Measurements from ENCODE around the gene HIVEP3. TPM values are rescaled to one million over a fixed set of nuclear protein-coding genes. Genes with fewer than 3 reads are reported as not detected.
A peak's percentile ranks its signal among the peaks of the same experiment; 100 is the strongest.
"Not testable (repeated sequence)": the region's sequence is repeated elsewhere in the genome, so short reads cannot be mapped to it uniquely, and the experiment has no call there.

Gene HIVEP3
- total RNA-seq, 1 experiment from 2014 or later: 11.0 TPM

DNA sequence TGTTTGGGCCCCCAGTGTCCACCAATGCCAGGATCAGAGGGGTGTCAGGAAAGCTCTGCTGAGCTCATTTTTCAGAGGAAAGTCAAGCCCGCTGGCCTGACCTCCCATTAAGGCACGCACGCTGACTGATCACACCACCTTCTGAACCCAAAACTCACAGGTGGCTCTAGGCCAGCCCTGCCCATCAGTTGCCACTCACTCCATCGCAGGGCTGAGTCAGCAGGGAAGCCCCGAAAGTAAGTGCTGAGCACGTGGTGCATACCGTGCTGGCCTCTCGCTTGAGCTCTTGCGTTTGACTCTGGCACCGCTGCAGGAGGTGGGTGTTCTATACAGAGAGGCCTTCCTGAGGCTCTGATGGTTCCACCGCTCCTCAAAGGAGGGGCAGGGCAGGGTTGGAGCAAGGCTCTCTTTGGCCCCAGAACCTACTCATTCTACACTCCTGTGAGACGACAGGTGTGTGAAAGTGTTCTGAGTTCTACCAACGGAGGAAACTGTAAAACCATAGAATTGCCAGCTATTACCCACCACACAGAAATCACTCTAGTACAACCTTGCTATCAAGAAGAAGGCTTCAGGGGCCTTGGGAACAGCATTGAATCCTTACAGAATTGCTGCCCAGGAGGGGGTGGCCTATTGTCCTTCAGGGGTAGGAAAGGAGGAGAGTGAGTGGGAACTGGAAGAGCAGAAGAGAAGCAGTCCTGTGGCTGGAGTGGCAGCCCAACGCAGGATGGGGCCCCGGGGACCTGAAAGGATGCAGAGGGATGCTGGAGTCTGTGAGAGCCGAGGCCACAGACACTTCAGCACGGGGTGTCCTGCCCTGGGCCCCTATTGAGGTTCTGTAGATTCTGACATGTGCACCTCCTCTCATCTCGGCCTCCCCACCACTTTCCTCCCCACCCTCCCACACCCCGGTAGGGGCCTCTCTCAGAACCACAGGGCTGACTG, 219.5 kb downstream of the HIVEP3 start:
- BruUV-seq (replicated peaks): no TSS peak
- ChIA-PET CTCF (no interaction called here), POLR2A (ENCODE audit: unreplicated experiment) (no interaction called here)
- no peak for TF ChIP-seq EZH2 (IDR thresholded peaks at IDR 0.05; ENCODE audit: low read depth)
- TF ChIP-seq, protein P1, sequence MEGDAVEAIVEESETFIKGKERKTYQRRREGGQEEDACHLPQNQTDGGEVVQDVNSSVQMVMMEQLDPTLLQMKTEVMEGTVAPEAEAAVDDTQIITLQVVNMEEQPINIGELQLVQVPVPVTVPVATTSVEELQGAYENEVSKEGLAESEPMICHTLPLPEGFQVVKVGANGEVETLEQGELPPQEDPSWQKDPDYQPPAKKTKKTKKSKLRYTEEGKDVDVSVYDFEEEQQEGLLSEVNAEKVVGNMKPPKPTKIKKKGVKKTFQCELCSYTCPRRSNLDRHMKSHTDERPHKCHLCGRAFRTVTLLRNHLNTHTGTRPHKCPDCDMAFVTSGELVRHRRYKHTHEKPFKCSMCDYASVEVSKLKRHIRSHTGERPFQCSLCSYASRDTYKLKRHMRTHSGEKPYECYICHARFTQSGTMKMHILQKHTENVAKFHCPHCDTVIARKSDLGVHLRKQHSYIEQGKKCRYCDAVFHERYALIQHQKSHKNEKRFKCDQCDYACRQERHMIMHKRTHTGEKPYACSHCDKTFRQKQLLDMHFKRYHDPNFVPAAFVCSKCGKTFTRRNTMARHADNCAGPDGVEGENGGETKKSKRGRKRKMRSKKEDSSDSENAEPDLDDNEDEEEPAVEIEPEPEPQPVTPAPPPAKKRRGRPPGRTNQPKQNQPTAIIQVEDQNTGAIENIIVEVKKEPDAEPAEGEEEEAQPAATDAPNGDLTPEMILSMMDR (conservative IDR thresholded peaks at IDR 0.05): no peak
- no peaks in the 10 kb centered on the region for H3K9me2 ChIP-seq (ENCODE audit: insufficient read depth)
- no peaks in the 10 kb centered on the region for H3K36me3 ChIP-seq (ENCODE audit: low read depth)
- no peak overlapping the region for H3K4me2 ChIP-seq
- no peak for DNase-seq
- H2AFZ ChIP-seq: no peak overlapping the region
- no peaks in the 10 kb centered on the region for H3K4me1 ChIP-seq (replicated peaks; ENCODE audit: insufficient read depth)
- no peak overlapping the region for H3K4me3 ChIP-seq
- H3K27ac ChIP-seq: no peak overlapping the region
- H3F3A ChIP-seq (ENCODE audit: insufficient read depth, low read depth): no peaks in the 10 kb centered on the region
- no peaks in the 10 kb centered on the region for H3K79me2 ChIP-seq (ENCODE audit: low read depth)
- H3K27me3 ChIP-seq (ENCODE audit: insufficient read depth, low read depth): no peaks in the 10 kb centered on the region
- no peaks in the 10 kb centered on the region for H3K9me3 ChIP-seq (ENCODE audit: insufficient read depth, low read depth)
- intact Hi-C loops (cut with micrococcal nuclease; ENCODE audit: unreplicated experiment): no loop called here
- no peaks in the 10 kb centered on the region for H4K20me1 ChIP-seq (ENCODE audit: insufficient read depth)

DNA sequence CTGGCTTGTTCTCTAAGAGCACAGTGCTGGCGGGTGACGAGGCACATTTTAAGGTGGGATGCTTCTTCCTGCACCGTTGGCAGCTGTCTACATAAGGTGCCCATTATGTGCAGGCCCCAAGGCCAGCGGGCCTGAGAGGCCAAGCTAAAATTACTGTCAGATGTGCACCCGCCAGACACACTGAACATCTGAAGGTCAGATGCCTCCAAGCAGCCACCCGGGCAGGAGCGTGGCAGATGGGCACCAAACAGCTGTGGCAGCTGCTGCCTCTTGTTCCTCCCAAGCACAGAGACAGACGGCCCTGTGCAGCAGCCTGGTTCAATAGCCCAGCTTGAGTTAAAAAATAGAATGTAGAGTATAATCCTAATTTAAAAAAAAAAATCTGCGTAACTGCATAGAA, 222.3 kb downstream of the HIVEP3 start:
- no peaks in the 10 kb centered on the region for H3K27me3 ChIP-seq (ENCODE audit: insufficient read depth, low read depth)
- no TSS peak for BruUV-seq (replicated peaks)
- H3F3A ChIP-seq (ENCODE audit: insufficient read depth, low read depth): peaks cover 3% of the 10 kb centered on the region; the same call in 1 of the 2 replicates
- H4K20me1 ChIP-seq (ENCODE audit: insufficient read depth): no peaks in the 10 kb centered on the region
- H3K9me2 ChIP-seq (ENCODE audit: insufficient read depth): no peaks in the 10 kb centered on the region
- H3K27ac ChIP-seq: no peak overlapping the region
- no peak for TF ChIP-seq EZH2 (IDR thresholded peaks at IDR 0.05; ENCODE audit: low read depth)
- TF ChIP-seq, protein P1 (conservative IDR thresholded peaks at IDR 0.05): no peak
- ChIA-PET POLR2A (ENCODE audit: unreplicated experiment) (no interaction called here), CTCF (no interaction called here)
- H3K79me2 ChIP-seq (ENCODE audit: low read depth): no peaks in the 10 kb centered on the region
- H3K4me1 ChIP-seq (replicated peaks; ENCODE audit: insufficient read depth): no peaks in the 10 kb centered on the region
- DNase-seq: no peak
- no peaks in the 10 kb centered on the region for H3K36me3 ChIP-seq (ENCODE audit: low read depth)
- intact Hi-C loops (cut with micrococcal nuclease; ENCODE audit: unreplicated experiment): no loop called here
- no peaks in the 10 kb centered on the region for H3K9me3 ChIP-seq (ENCODE audit: insufficient read depth, low read depth)
- no peak overlapping the region for H3K4me3 ChIP-seq
- no peak overlapping the region for H3K4me2 ChIP-seq
- H2AFZ ChIP-seq: no peak overlapping the region

DNA sequence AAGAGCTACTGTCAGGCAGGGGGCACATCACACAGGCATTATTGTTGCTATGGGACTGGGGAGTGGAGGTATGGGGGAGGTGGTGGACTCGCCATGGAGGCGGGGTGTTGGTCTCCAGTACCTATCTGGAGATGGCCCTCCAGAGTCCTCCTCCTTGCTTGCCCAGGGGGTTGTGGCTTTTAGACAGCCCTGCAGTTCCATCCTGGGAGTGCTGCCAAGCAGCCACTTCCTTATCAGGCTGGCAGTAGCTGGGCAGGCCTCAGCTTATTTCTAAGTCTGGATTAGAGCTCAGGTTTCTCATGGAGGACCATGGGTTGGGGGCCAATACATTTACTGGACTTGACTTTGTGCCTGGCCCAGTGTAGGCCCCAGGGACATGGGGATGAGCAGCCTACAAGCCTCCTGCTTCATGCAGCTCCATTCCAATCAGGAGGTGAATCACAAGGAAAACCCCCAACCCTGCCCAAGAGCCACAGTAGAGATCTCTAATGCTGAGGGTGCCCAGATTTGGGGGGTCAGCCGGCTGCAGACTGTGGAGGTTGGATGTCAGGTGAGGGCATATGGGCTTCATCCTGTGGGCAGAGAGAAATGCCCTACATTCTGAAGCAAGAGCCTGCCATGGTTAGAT, 223.5 kb downstream of the HIVEP3 start:
- no peak overlapping the region for H2AFZ ChIP-seq
- no peak overlapping the region for H3K4me3 ChIP-seq
- H3F3A ChIP-seq (ENCODE audit: insufficient read depth, low read depth): peaks cover 3% of the 10 kb centered on the region; the same call in 1 of the 2 replicates
- no peaks in the 10 kb centered on the region for H3K27me3 ChIP-seq (ENCODE audit: insufficient read depth, low read depth)
- no peaks in the 10 kb centered on the region for H4K20me1 ChIP-seq (ENCODE audit: insufficient read depth)
- no peaks in the 10 kb centered on the region for H3K36me3 ChIP-seq (ENCODE audit: low read depth)
- no TSS peak for BruUV-seq (replicated peaks)
- intact Hi-C loops (cut with micrococcal nuclease; ENCODE audit: unreplicated experiment): no loop called here
- peak in 1 of 2 experiments; percentile 50 for DNase-seq
- no peak overlapping the region for H3K4me2 ChIP-seq
- CTCF ChIA-PET: no interaction called here
- no peaks in the 10 kb centered on the region for H3K9me3 ChIP-seq (ENCODE audit: insufficient read depth, low read depth)
- no peaks in the 10 kb centered on the region for H3K79me2 ChIP-seq (ENCODE audit: low read depth)
- H3K4me1 ChIP-seq (replicated peaks; ENCODE audit: insufficient read depth): no peaks in the 10 kb centered on the region
- H3K27ac ChIP-seq: no peak overlapping the region
- POLR2A ChIA-PET (ENCODE audit: unreplicated experiment): interaction anchor here (0.6 kb wide), 1 partner anchor 272 kb away, joined by 4 read pairs; no protein-coding TSS in a partner anchor
- no peaks in the 10 kb centered on the region for H3K9me2 ChIP-seq (ENCODE audit: insufficient read depth)
- TF ChIP-seq, protein P1 (conservative IDR thresholded peaks at IDR 0.05): no peak
- TF ChIP-seq EZH2 (IDR thresholded peaks at IDR 0.05; ENCODE audit: low read depth): no peak

DNA sequence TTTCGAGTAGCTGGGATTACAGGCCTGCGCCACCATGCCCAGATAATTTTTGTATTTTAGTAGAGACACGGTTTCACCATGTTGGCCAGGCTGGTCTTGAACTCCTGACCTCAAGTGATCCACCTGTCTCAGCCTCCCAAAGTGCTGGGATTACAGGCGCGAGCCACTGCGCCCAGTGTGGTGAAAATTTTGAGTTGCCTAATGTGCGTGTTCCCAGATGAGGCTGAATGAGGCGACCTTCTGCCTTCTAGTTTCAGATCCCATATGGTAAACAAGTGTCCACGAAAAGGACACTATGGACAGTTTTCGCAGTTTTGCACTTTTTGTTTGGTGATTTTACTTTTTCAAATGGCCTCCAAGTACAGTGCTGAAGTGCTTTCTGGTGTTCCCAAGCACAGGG, 226.8 kb downstream of the HIVEP3 start:
- H4K20me1 ChIP-seq (ENCODE audit: insufficient read depth); DNase-seq; intact Hi-C loops (cut with micrococcal nuclease; ENCODE audit: unreplicated experiment); H2AFZ ChIP-seq; H3K9me2 ChIP-seq (ENCODE audit: insufficient read depth); H3K9me3 ChIP-seq (ENCODE audit: insufficient read depth, low read depth); H3K36me3 ChIP-seq (ENCODE audit: low read depth); H3F3A ChIP-seq (ENCODE audit: insufficient read depth, low read depth); BruUV-seq (replicated peaks); H3K27me3 ChIP-seq (ENCODE audit: insufficient read depth, low read depth); H3K4me2 ChIP-seq; H3K4me3 ChIP-seq; POLR2A ChIA-PET (ENCODE audit: unreplicated experiment); H3K79me2 ChIP-seq (ENCODE audit: low read depth); H3K27ac ChIP-seq; CTCF ChIA-PET; H3K4me1 ChIP-seq (replicated peaks; ENCODE audit: insufficient read depth): not testable (repeated sequence)
